ENCODE measurements around the gene ALS2CL. TPM values are rescaled to one million over a fixed set of nuclear protein-coding genes. Genes with fewer than 3 reads are reported as not detected.

The ALS2CL gene
- total and polyA plus RNA-seq, 3 experiments from 2014 or later: 0.84 to 1.2 (median 0.96) TPM

DNA sequence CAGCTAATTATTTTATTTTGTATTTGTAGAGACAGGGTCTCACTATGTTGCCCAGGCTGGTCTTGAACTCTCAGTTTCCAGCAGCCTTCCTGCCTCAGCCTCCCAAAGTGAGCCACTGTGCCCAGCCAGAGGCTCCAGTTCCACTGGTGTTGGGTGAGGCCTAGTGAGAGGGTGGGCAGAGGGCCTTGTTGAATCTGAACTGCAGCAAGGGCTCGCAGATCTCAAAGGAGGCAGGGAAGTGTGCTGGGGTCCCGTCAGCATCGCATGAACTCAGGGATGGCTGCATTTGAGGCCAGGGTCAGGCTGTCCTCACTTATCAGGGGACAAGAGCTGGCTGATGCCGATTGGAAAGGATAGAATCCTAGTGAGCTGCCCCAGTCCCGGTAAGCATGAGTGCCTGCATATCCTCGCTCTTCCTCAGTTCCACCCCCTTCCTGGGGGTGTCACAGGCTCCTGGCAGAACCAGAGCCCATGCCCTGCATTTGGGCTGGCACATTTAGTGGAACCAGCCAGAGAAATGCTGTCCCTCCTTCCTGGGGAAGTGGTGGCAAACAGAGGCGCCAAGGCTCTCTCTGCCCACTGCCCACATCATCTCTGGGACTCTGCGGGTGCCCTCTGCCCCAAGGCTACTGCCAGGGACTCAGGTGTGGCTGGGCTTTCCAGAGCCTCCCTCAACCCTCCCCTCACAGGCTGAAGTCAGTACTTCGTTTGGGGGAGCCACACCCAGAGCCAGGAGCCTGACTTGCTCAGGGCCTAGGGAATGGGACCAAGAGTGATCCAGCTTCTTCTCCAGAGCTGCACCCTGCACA is 24.1 kb downstream of the ALS2CL start:
- Mint-ChIP-seq H3K36me3 (peaks cover 0 to 1% (median 0%) of the 10 kb centered on the region in 3 donors), H3K9me3 (no peaks in the 10 kb centered on the region), H3K4me1 (no peaks in the 10 kb centered on the region), H3K27me3 (peaks cover 0 to 1% of the 10 kb centered on the region in 2 donors), H3K27ac (no peak overlapping the region), H3K4me3 (peak overlapping the region in 1 of 7 donors; percentile 22)
- Histone ChIP-seq H3K36me3 (ENCODE audit: insufficient read depth, low read length) (no peaks in the 10 kb centered on the region), H3K27me3 (ENCODE audit: insufficient read depth, low read length, poor library complexity, severe bottlenecking) (no peaks in the 10 kb centered on the region), H3K4me3 (ENCODE audit: low read length) (no peak overlapping the region), H3K9me3 (ENCODE audit: low read length) (no peaks in the 10 kb centered on the region), H3K4me1 (ENCODE audit: insufficient read depth, low read length) (no peaks in the 10 kb centered on the region), H3K27ac (ENCODE audit: low read depth, low read length) (no peak overlapping the region)
- DNase-seq: no peak
- CTCF ChIA-PET: interaction anchor here (1.7 kb wide), 1 partner anchor 17 kb away, joined by 4 read pairs; no protein-coding TSS in a partner anchor
- POLR2A ChIA-PET: no interaction called here

DNA sequence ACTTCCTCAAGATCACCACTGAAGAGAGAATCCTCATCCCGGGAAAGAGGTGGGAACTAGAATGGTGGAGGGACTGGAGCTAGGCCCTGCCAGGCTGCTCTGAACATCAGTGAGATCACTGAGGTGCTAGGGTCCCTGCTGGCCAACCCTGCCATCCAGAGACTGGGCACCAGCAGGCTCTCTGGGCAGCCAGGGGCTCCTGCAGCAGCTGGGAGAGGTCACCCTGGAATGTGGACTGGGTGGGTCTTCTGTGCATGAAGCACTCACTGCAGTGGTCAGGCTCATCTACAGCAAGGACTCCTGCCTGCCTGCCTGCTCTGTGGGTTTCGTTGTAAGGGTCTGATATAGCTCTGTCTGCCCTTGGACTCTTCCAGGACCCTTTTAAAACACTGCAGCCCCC is 24.9 kb downstream of the ALS2CL start:
- POLR2A ChIA-PET: no interaction called here
- H3K4me1 Mint-ChIP-seq: no peaks in the 10 kb centered on the region
- H3K27me3 Mint-ChIP-seq: peaks cover 0 to 3% of the 10 kb centered on the region in 2 donors
- H3K27ac ChIP-seq (ENCODE audit: low read depth, low read length): no peak overlapping the region
- DNase-seq: no peak
- H3K9me3 Mint-ChIP-seq: no peaks in the 10 kb centered on the region
- H3K4me1 ChIP-seq (ENCODE audit: insufficient read depth, low read length): no peaks in the 10 kb centered on the region
- no peaks in the 10 kb centered on the region for H3K9me3 ChIP-seq (ENCODE audit: low read length)
- H3K27me3 ChIP-seq (ENCODE audit: insufficient read depth, low read length, poor library complexity, severe bottlenecking): no peaks in the 10 kb centered on the region
- H3K27ac Mint-ChIP-seq: no peak overlapping the region
- CTCF ChIA-PET: interaction anchor here (1.7 kb wide), 1 partner anchor 18 kb away, joined by 4 read pairs; no protein-coding TSS in a partner anchor
- H3K36me3 Mint-ChIP-seq: peaks cover 0 to 1% (median 0%) of the 10 kb centered on the region in 3 donors
- H3K36me3 ChIP-seq (ENCODE audit: insufficient read depth, low read length): no peaks in the 10 kb centered on the region
- H3K4me3 ChIP-seq (ENCODE audit: low read length): no peak overlapping the region
- no peak overlapping the region for H3K4me3 Mint-ChIP-seq

DNA sequence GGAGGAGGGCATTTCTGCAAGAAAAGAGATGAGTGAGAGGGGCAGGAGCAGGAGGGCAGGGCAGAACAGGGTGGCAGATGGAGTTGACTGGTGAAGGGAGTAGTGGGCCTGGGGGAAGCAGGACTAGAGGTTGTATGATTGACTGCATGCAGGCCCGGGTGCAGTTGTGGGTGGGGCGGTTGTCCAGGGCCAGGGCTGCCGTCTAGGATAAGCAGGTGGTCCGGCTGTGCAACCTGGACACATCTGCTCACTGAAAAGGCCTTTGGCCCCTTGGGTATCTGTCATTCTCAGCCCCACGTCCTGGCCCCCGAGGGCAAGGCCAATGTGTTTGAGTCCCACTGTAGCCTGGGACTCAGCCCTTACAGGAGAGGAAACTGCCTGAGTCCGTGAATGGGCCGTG is 25.4 kb downstream of the ALS2CL start:
- no peaks in the 10 kb centered on the region for H3K36me3 Mint-ChIP-seq
- Histone ChIP-seq H3K27me3 (ENCODE audit: insufficient read depth, low read length, poor library complexity, severe bottlenecking) (no peaks in the 10 kb centered on the region), H3K4me3 (ENCODE audit: low read length) (no peak overlapping the region), H3K9me3 (ENCODE audit: low read length) (no peaks in the 10 kb centered on the region), H3K4me1 (ENCODE audit: insufficient read depth, low read length) (no peaks in the 10 kb centered on the region), H3K27ac (ENCODE audit: low read depth, low read length) (no peak overlapping the region), H3K36me3 (ENCODE audit: insufficient read depth, low read length) (no peaks in the 10 kb centered on the region)
- H3K27me3 Mint-ChIP-seq: peaks cover 0 to 6% of the 10 kb centered on the region in 2 donors
- ChIA-PET POLR2A (no interaction called here), CTCF (no interaction called here)
- no peaks in the 10 kb centered on the region for H3K4me1 Mint-ChIP-seq
- H3K27ac Mint-ChIP-seq: peak overlapping the region in 1 of 8 donors; percentile 41
- H3K9me3 Mint-ChIP-seq: peaks cover 0 to 2% (median 0%) of the 10 kb centered on the region in 5 donors
- no peak overlapping the region for H3K4me3 Mint-ChIP-seq
- no peak for DNase-seq

DNA sequence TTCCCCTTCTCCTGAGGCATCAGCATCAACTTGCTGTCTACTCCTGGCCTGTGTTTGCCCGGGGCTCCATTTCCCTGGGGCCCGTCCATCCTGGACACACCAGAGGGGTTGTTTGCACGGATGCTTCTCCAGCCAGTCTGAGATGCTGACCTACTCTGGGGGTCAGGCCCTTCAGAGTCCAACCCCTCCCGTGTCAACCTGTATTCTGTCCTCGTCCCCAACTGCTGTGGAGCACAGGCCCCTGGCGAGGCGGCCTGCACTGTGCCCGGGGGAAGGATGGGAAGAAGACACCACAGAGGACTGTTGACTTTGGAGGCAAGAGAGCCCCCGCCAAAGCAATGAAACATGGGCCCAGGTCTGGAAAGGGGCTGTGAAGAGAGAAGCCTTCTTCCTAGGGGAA is 25.8 kb downstream of the ALS2CL start:
- DNase-seq: no peak
- Mint-ChIP-seq H3K4me1 (no peaks in the 10 kb centered on the region), H3K27me3 (peaks cover under 1 to 6% of the 10 kb centered on the region in 2 donors), H3K36me3 (no peaks in the 10 kb centered on the region), H3K27ac (peak overlapping the region in 1 of 8 donors; percentile 41), H3K4me3 (no peak overlapping the region), H3K9me3 (peaks cover 0 to 2% (median 0%) of the 10 kb centered on the region in 5 donors)
- ChIA-PET CTCF (no interaction called here), POLR2A (no interaction called here)
- H3K4me3 ChIP-seq (ENCODE audit: low read length): no peak overlapping the region
- H3K4me1 ChIP-seq (ENCODE audit: insufficient read depth, low read length): no peaks in the 10 kb centered on the region
- no peaks in the 10 kb centered on the region for H3K9me3 ChIP-seq (ENCODE audit: low read length)
- H3K27me3 ChIP-seq (ENCODE audit: insufficient read depth, low read length, poor library complexity, severe bottlenecking): no peaks in the 10 kb centered on the region
- no peak overlapping the region for H3K27ac ChIP-seq (ENCODE audit: low read depth, low read length)
- no peaks in the 10 kb centered on the region for H3K36me3 ChIP-seq (ENCODE audit: insufficient read depth, low read length)

DNA sequence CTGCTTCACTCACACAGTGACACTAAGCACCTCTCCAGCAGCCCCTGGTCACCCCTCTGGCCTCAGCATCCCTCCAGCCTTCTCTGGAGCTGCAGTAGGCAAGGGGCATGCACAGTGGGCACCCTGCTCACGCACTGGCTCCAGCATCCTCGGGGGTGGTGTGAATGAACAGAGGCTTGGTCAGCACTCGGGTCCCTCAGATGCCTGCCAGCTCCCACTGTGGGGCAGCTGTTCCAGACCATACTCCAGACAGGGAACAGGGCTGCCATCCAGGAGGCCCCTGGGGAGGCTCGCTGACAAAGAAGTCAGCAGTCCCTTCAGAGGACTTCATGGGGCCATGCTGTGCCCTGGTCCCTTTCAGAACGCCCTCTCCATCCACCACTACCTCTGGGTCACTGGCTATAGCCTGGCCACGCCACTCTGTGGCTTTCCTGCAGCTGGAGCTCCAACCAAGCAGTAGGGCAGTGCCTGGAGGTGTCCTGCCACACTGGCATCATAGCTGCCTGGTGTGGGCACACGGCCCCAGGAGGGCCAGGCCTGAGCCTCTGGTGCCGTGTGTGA is 26.3 kb downstream of the ALS2CL start:
- H3K4me3 ChIP-seq (ENCODE audit: low read length): no peak overlapping the region
- POLR2A ChIA-PET: no interaction called here
- H3K9me3 ChIP-seq (ENCODE audit: low read length): no peaks in the 10 kb centered on the region
- Mint-ChIP-seq H3K4me3 (no peak overlapping the region), H3K27me3 (peaks cover 6 to 8% of the 10 kb centered on the region in 2 donors), H3K4me1 (no peaks in the 10 kb centered on the region), H3K27ac (no peak overlapping the region), H3K9me3 (peaks cover 0 to 2% (median 0%) of the 10 kb centered on the region in 5 donors), H3K36me3 (no peaks in the 10 kb centered on the region)
- H3K36me3 ChIP-seq (ENCODE audit: insufficient read depth, low read length): no peaks in the 10 kb centered on the region
- no peak overlapping the region for H3K27ac ChIP-seq (ENCODE audit: low read depth, low read length)
- no peaks in the 10 kb centered on the region for H3K27me3 ChIP-seq (ENCODE audit: insufficient read depth, low read length, poor library complexity, severe bottlenecking)
- DNase-seq: no peak
- no peaks in the 10 kb centered on the region for H3K4me1 ChIP-seq (ENCODE audit: insufficient read depth, low read length)
- CTCF ChIA-PET: no interaction called here

DNA sequence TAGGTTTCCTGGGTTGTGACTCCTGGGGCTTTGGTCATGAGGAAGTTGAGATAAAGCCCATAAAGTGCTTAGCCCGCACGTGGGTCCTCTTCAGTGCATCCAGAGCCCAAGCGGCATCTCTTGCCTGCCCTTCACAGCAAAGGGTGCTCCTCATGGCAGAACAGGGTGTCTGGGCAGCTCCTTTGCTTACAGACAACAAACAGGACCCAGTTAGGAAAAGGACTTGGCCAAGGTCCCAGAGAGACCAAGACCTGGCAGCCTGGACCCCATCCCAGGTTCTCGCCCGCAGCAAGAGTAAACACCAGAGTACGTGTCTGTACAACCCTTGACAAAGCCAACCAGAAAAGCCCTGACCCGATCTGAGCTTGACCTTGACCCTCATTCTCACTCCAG is 27.0 kb downstream of the ALS2CL start:
- Histone ChIP-seq H3K9me3 (ENCODE audit: low read length) (no peaks in the 10 kb centered on the region), H3K4me3 (ENCODE audit: low read length) (no peak overlapping the region), H3K27me3 (ENCODE audit: insufficient read depth, low read length, poor library complexity, severe bottlenecking) (no peaks in the 10 kb centered on the region), H3K36me3 (ENCODE audit: insufficient read depth, low read length) (no peaks in the 10 kb centered on the region), H3K4me1 (ENCODE audit: insufficient read depth, low read length) (no peaks in the 10 kb centered on the region), H3K27ac (ENCODE audit: low read depth, low read length) (no peak overlapping the region)
- no peaks in the 10 kb centered on the region for H3K36me3 Mint-ChIP-seq
- H3K4me1 Mint-ChIP-seq: no peaks in the 10 kb centered on the region
- H3K27ac Mint-ChIP-seq: no peak overlapping the region
- no peak for DNase-seq
- POLR2A ChIA-PET: no interaction called here
- H3K4me3 Mint-ChIP-seq: no peak overlapping the region
- CTCF ChIA-PET: interaction anchor here (1.2 kb wide), 1 partner anchor 178 kb away, joined by 3 read pairs; no protein-coding TSS in a partner anchor
- peaks cover 0 to 2% (median 0%) of the 10 kb centered on the region in 5 donors for H3K9me3 Mint-ChIP-seq
- peaks cover 10% of the 10 kb centered on the region in 2 donors for H3K27me3 Mint-ChIP-seq

DNA sequence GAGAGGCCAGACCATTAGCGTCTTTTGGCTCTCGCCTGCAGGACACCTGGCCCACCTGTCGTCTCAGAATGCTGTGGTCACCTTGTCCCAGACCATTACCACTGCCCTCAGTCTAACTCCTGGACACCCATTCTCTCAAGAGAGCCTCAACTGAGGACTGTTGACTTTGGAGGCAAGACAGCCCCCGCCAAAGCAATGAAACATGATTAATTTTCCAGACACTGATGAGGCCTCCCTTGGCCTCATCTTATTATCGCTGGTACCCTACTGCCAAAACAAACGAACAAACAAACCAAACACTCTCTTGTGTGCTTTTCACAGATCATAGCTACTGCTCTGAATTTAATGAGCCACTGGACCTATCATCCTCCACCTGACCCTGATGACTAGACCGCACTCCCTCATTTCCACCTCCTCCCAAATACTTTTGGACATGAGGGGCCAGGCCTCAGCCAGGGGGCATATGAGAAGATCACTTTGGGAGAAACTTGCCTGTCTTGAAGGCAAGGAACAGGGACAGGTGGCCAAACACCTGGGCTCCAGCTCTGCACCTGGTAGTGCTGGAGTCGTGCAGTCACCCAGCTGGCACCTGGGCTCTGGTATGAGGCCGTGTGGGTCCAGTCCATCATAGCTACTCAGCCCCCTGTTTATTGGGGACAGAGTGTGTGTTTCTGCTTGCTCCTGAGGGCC is 27.6 kb downstream of the ALS2CL start:
- ChIA-PET CTCF (interaction anchor here (1.2 kb wide), 1 partner anchor 177 kb away, joined by 3 read pairs; no protein-coding TSS in a partner anchor), POLR2A (no interaction called here)
- no peaks in the 10 kb centered on the region for H3K27me3 ChIP-seq (ENCODE audit: insufficient read depth, low read length, poor library complexity, severe bottlenecking)
- H3K9me3 ChIP-seq (ENCODE audit: low read length): no peaks in the 10 kb centered on the region
- H3K36me3 ChIP-seq (ENCODE audit: insufficient read depth, low read length): no peaks in the 10 kb centered on the region
- Mint-ChIP-seq H3K36me3 (no peaks in the 10 kb centered on the region), H3K9me3 (peaks cover 0 to 2% (median 0%) of the 10 kb centered on the region in 5 donors), H3K27me3 (peaks cover 10 to 12% of the 10 kb centered on the region in 2 donors), H3K4me3 (no peak overlapping the region), H3K27ac (no peak overlapping the region), H3K4me1 (no peaks in the 10 kb centered on the region)
- no peak overlapping the region for H3K27ac ChIP-seq (ENCODE audit: low read depth, low read length)
- no peak for DNase-seq
- no peak overlapping the region for H3K4me3 ChIP-seq (ENCODE audit: low read length)
- no peaks in the 10 kb centered on the region for H3K4me1 ChIP-seq (ENCODE audit: insufficient read depth, low read length)
